Heart right ventricle (tissue), 16 donors: ENCODE data around the gene PLVAP. TPM values are rescaled to one million over a fixed set of nuclear protein-coding genes. Genes with fewer than 3 reads are reported as not detected.

ENCODE experiments used
- ATAC-seq, 8 donors: fragments of 200-7000 bp; cut with Tn5 transposase; one replicate each; pipeline ENCODE4 v1.9.1; 2020; ENCODE audit warnings: mild to moderate bottlenecking in 8 of 8, moderate library complexity in 8 of 8, moderate number of reproducible peaks in 1 of 8
- DNase-seq, 2 donors: peaks; one replicate each; pipeline ENCODE4 v3.0.0-alpha.2; 2020
- H3K27ac ChIP-seq, 10 donors: fragments of 200-600 bp; sonication (generic) in 2 of 10; one replicate each; pipeline versions ENCODE4 v1.5.0 to v1.8.0; 2020 to 2022; ENCODE audit warnings: mild to moderate bottlenecking in 3 of 10
- H3K27me3 ChIP-seq, 7 donors: fragments of 200-600 bp; one replicate each; pipeline ENCODE4 v1.8.0; 2021 to 2022; ENCODE audit warnings: mild to moderate bottlenecking in 2 of 7
- H3K36me3 ChIP-seq, 9 donors: fragments of 200-600 bp; sonication (generic) in 1 of 9; one replicate each; pipeline versions ENCODE4 v1.5.0 to v1.8.0; 2020 to 2022; ENCODE audit warnings: mild to moderate bottlenecking in 2 of 9
- H3K4me1 ChIP-seq, 9 donors: fragments of 200-600 bp; sonication (generic) in 1 of 9; one replicate each; pipeline versions ENCODE4 v1.5.0 to v1.8.0; 2020 to 2022; ENCODE audit warnings: mild to moderate bottlenecking in 4 of 9
- H3K4me3 ChIP-seq, 10 donors: fragments of 200-600 bp; sonication (generic) in 2 of 10; one replicate each; pipeline versions ENCODE4 v1.5.0 to v1.8.0; 2020 to 2022; ENCODE audit warnings: mild to moderate bottlenecking in 7 of 10, moderate library complexity in 2 of 10
- H3K9me3 ChIP-seq, 11 donors: fragments of 200-600 bp in 10 of 11; sonication (generic) in 2 of 11; one replicate each; pipeline versions ENCODE4 v1.5.0 to v1.8.0; 2013 to 2022; ENCODE audit warnings: mild to moderate bottlenecking in 2 of 11, control low read depth in 1 of 11, moderate library complexity in 1 of 11
- CTCF ChIP-seq, 9 donors: fragments of 200-600 bp; sonication (generic) in 2 of 9; IDR thresholded peaks; one replicate each; pipeline versions ENCODE4 v1.5.0 to v1.8.0; 2021 to 2022; ENCODE audit warnings: antibody characterized with exemption in 9 of 9, mild to moderate bottlenecking in 5 of 9, moderate library complexity in 1 of 9
- WGBS, 2 donors: extraction: QIAGEN DNeasy Blood & Tissue Kit; methylation state at CpG; one replicate each; pipeline ENCODE4 v1.1.7; 2013; ENCODE audit warnings: inconsistent platforms in 1 of 2; 5-methylcytosine and 5-hydroxymethylcytosine counted together
- intact Hi-C, 10 donors: fragments of 100-400 bp; cut with DNase I; formaldehyde crosslinking; loops; one replicate each; pipeline versions ENCODE4 v1.11.1 to v1.14.2; 2022
- polyA plus RNA-seq, 2 donors: library from polyadenylated mRNA; stranded (reverse); fragments of 200-250 nt; gene quantifications; one replicate each; pipeline ENCODE4 v1.2.3, GENCODE V29; 2013
- total RNA-seq, 10 donors: library from RNA; stranded (reverse); fragmentation: NEBNext Ultra II Directional in 3 of 10; extraction: Animal tissue kit (Norgen Biotek cat#: 25700) in 3 of 10; gene quantifications; one replicate each; pipeline versions ENCODE4 v1.2.1 to v1.2.4, GENCODE V29; 2021 to 2023
- donor health status: Arrhythmogenic right ventricular cardiomyopathy.
- donor health status: ischemic (EF 13 %, LVEDD 7.1; RV severe dilation, severe dysfunction).
- donor health status: healthy with polysubstance abuse.
- donor health status: DM: no; HTN: yes; CAD: no.
- donor health status: DM: no; HTN: no; CAD: no.
- donor health status: ischemic (EF 25% LVEDD 6.9; RV normal size, moderate dysfunction).
- donor health status: ischemic (EF 25% LVEDD 5.7; RV mildly dilated, moderate dysfunction).
- donor health status: healthy.
- donor health status: DM: yes; HTN: yes; CAD: no.
- donor health status: Ischemic cardiomyopathy.
- donor health status: ischemic (EF 35%, LVEDD 5.7; RV mildly dilated, moderate dysfunction).
- donor health status: nonischemic (EF 11% LVEDD 7.7; RV severe dilation, severe dysfunction).
- donor health status: DM: yes; HTN: yes; CAD: no.
- donor health status: PGD.
- donor health status: ischemic (EF 29% LVEDD 5.4; RV normal size, mild dysfunction).
- donor health status: nonischemic (EF 23%, LVEDD 6.1; RV moderate dilation, normal function).

The PLVAP gene
- total and polyA plus RNA-seq, 12 donors: 7.5 to 74.9 (median 24.5) TPM

GRCh38 chr19:17421942-17422341, 44.8 kb upstream of the PLVAP start:
- Histone ChIP-seq H3K27ac (no peak overlapping the region), H3K4me1 (peaks cover 0 to 22% (median 15%) of the 10 kb centered on the region in 9 donors), H3K9me3 (no peaks in the 10 kb centered on the region), H3K27me3 (no peaks in the 10 kb centered on the region), H3K36me3 (peaks cover 0 to 23% (median 0%) of the 10 kb centered on the region in 9 donors), H3K4me3 (no peak overlapping the region)
- WGBS, 2 donors: 98% methylated on average over 4 of the region's 4 CpGs
- no peak for TF ChIP-seq CTCF (IDR thresholded peaks at IDR 0.05)
- ATAC-seq (no peak), DNase-seq (no peak)
- intact Hi-C loops: no loop called here

- ATAC-seq (peak in 5 of 8 donors; percentile 7 to 61 (median 14)), DNase-seq (peak; percentile 34 to 44)
- Histone ChIP-seq H3K9me3 (no peaks in the 10 kb centered on the region), H3K27ac (peak overlapping the region in 9 of 10 donors; percentile 64 to 93 (median 79)), H3K36me3 (peaks cover 0 to 28% (median 0%) of the 10 kb centered on the region in 9 donors), H3K4me1 (peaks cover 0 to 22% (median 15%) of the 10 kb centered on the region in 9 donors), H3K4me3 (peak overlapping the region; percentile 52 to 99 (median 85)), H3K27me3 (no peaks in the 10 kb centered on the region)
- 4% methylated on average over 24 to 25 of the region's 25 CpGs for WGBS, 2 donors
- TF ChIP-seq CTCF (IDR thresholded peaks at IDR 0.05): peak in 2 of 9 donors; percentile 26 to 32
- intact Hi-C loops: no loop called here
These were observed 43.4 kb upstream of the PLVAP start for GRCh38 chr19:17420475-17420924.

GRCh38 chr19:17419621-17420474, 42.7 kb upstream of the PLVAP start, which contains the start of gene MVB12A:
TSS of gene MVB12A (plus strand) at chr19:17420047. CDS start at chr19:17420136, 89 bp downstream.
- Histone ChIP-seq H3K9me3 (no peaks in the 10 kb centered on the region), H3K36me3 (peaks cover 0 to 35% (median 0%) of the 10 kb centered on the region in 9 donors), H3K4me3 (peak within 1 kb of the TSS; percentile 52 to 99 (median 85)), H3K4me1 (peaks cover 0 to 19% (median 15%) of the 10 kb centered on the region in 9 donors), H3K27ac (peak within 1 kb of the TSS in 9 of 10 donors; percentile 64 to 93 (median 81)), H3K27me3 (no peaks in the 10 kb centered on the region)
- intact Hi-C loops: loop anchor here in 1 of 10 donors (1.0 kb wide), 1 partner anchor 29 kb away; no protein-coding TSS in a partner anchor
- DNase-seq: peak; percentile 97 to 98
- 1% methylated on average over 82 to 85 of the region's 85 CpGs for WGBS, 2 donors
- no peak for TF ChIP-seq CTCF (IDR thresholded peaks at IDR 0.05)
- peak; percentile 97 to 99 (median 98) for ATAC-seq

- peaks cover 0 to 42% (median 0%) of the 10 kb centered on the region in 9 donors for H3K36me3 ChIP-seq
- WGBS, 2 donors: 30 to 31% methylated on average over 8 of the region's 8 CpGs
These were observed 42.0 kb upstream of the PLVAP start for GRCh38 chr19:17419154-17419620.

More at GRCh38 chr19:17419154-17419620, 42.0 kb upstream of the PLVAP start:
- H3K27ac ChIP-seq: peak overlapping the region in 9 of 10 donors; percentile 64 to 93 (median 79)
- H3K9me3 ChIP-seq: no peaks in the 10 kb centered on the region
- peak overlapping the region; percentile 8 to 99 (median 83) for H3K4me3 ChIP-seq
- no peaks in the 10 kb centered on the region for H3K27me3 ChIP-seq
- intact Hi-C loops: loop anchor here in 1 of 10 donors (1.0 kb wide), 1 partner anchor 28 kb away; no protein-coding TSS in a partner anchor
- H3K4me1 ChIP-seq: peaks cover 0 to 19% (median 15%) of the 10 kb centered on the region in 9 donors
- DNase-seq (no peak), ATAC-seq (no peak)
- TF ChIP-seq CTCF (IDR thresholded peaks at IDR 0.05): no peak
